Uterus (tissue), 4 donors: ENCODE measurements around the gene SLC38A2. TPM values are rescaled to one million over a fixed set of nuclear protein-coding genes. Genes with fewer than 3 reads are reported as not detected.

Source experiments
- DNase-seq, 2 donors: peaks; one replicate each; pipeline ENCODE4 v3.0.0-alpha.2; 2019 to 2020
- H3K27ac ChIP-seq, 2 donors: fragments of 200-600 bp; sonication (generic); 1 replicate in 1 of 2; 2 replicates in 1 of 2; pipeline ENCODE4 v1.5.1; 2016 to 2018
- H3K27me3 ChIP-seq, 2 donors: fragments of 200-600 bp; sonication (generic); one replicate each; pipeline ENCODE4 v1.5.1; 2018 to 2019; ENCODE audit warnings: control low read depth in 1 of 2
- H3K36me3 ChIP-seq, 2 donors: fragments of 200-600 bp; sonication (generic); one replicate each; pipeline ENCODE4 v1.5.1; 2019; ENCODE audit warnings: control low read depth in 1 of 2
- H3K4me1 ChIP-seq, 2 donors: fragments of 200-600 bp; sonication (generic); one replicate each; pipeline ENCODE4 v1.5.1; 2018 to 2019; ENCODE audit warnings: control low read depth in 1 of 2
- H3K4me3 ChIP-seq, 2 donors: fragments of 200-600 bp; sonication (generic); 1 replicate in 1 of 2; 2 replicates in 1 of 2; pipeline ENCODE4 v1.5.1; 2018 to 2019; ENCODE audit warnings: mild to moderate bottlenecking in 1 of 2
- H3K9me3 ChIP-seq, 2 donors: fragments of 200-600 bp; sonication (generic); one replicate each; pipeline ENCODE4 v1.5.1; 2019; ENCODE audit warnings: control low read depth in 1 of 2
- POLR2A ChIP-seq, 2 donors: fragments of 450-650 bp; IDR thresholded peaks; one replicate each; pipeline ENCODE4 v1.6.1; 2016; ENCODE audit warnings: antibody characterized with exemption in 2 of 2, mild to moderate bottlenecking in 1 of 2, moderate library complexity in 1 of 2
- intact Hi-C: fragments of 100-400 bp; cut with DNase I; formaldehyde crosslinking; loops from one replicate; pipeline ENCODE4 v1.15.1; 2023; ENCODE audit warnings: low total_unique reads
- total RNA-seq, 4 donors: library from RNA; depleted of rRNA in 3 of 4; stranded (reverse); fragments of >200 nt in 3 of 4; gene quantifications; one replicate each; pipeline versions ENCODE4 v1.1.0 to v1.2.4, GENCODE V29; 2014 to 2023
- TF ChIP-seq, protein P1 (sequence below), 4 experiments: fragments of 200-600 bp in 2 of 4; fragments of 450-650 bp in 2 of 4; sonication (generic) in 2 of 4; IDR thresholded peaks; one replicate each; pipeline ENCODE4 v1.5.1; 2016 to 2019; ENCODE audit warnings: antibody characterized with exemption in 4 of 4, mild to moderate bottlenecking in 2 of 4, moderate library complexity in 1 of 4
- donor health status: DM: yes; HTN: yes; CAD: no.

Gene SLC38A2
- total RNA-seq, 4 donors from 2014 or later: 234 to 487 (median 372) TPM

DNA sequence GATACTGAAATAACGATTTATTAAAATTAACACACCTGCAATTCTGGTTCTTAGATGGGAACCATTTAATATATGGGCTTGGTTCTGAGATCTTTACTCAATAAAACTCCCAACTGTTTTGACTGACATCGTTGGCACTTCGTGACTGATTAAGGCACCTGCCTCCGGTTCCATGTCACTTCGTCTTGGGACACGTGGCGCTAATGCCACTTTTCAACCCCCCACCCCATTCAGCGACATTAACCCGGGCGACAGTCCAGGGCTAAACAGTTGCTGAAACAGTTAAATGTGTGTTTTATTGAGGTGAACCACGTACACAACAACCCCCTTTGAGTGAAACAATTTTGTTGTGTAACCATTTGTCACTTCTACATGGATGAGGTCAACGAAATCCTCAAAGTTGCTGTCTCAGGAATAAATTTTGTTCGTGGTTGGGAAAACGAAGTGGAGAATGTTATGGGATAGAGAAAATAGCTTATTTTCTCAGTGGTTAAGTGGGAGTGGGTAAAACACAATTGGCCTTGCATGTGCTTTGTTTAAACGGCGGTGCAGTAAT is 9.9 kb upstream of the SLC38A2 start:
- Histone ChIP-seq H3K36me3 (no peaks in the 10 kb centered on the region), H3K4me3 (peak overlapping the region; percentile 41 to 80), H3K27ac (peak overlapping the region; percentile 100), H3K9me3 (no peaks in the 10 kb centered on the region), H3K4me1 (peaks cover 0 to 20% of the 10 kb centered on the region in 2 donors), H3K27me3 (no peaks in the 10 kb centered on the region)
- intact Hi-C loops: no loop called here
- peak in 1 of 2 donors; percentile 47 for DNase-seq
- TF ChIP-seq POLR2A (IDR thresholded peaks at IDR 0.05): no peak
- TF ChIP-seq, protein P1, sequence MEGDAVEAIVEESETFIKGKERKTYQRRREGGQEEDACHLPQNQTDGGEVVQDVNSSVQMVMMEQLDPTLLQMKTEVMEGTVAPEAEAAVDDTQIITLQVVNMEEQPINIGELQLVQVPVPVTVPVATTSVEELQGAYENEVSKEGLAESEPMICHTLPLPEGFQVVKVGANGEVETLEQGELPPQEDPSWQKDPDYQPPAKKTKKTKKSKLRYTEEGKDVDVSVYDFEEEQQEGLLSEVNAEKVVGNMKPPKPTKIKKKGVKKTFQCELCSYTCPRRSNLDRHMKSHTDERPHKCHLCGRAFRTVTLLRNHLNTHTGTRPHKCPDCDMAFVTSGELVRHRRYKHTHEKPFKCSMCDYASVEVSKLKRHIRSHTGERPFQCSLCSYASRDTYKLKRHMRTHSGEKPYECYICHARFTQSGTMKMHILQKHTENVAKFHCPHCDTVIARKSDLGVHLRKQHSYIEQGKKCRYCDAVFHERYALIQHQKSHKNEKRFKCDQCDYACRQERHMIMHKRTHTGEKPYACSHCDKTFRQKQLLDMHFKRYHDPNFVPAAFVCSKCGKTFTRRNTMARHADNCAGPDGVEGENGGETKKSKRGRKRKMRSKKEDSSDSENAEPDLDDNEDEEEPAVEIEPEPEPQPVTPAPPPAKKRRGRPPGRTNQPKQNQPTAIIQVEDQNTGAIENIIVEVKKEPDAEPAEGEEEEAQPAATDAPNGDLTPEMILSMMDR (IDR thresholded peaks at IDR 0.05): no peak

DNA sequence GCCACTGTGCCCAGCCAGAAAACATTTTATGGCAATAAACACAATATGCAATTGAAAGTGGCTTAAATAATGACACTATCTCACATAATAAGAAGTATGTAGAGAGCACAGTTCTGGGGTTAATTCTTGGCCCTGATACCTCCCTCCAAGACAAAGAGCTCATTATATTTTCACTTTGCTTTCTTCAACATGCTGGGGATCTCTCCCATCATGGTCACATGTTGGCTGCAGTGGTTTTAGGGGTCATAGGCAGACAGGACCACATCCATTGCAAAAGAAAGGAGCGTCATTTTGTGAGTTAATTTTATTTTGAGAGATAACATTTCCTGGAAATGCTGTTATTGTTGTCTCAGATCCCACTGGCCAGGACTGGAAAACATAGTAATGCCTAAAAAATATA is 8.3 kb upstream of the SLC38A2 start:
- H3K27me3 ChIP-seq: no peaks in the 10 kb centered on the region
- H3K27ac ChIP-seq: no peak overlapping the region
- H3K36me3 ChIP-seq: no peaks in the 10 kb centered on the region
- no peaks in the 10 kb centered on the region for H3K9me3 ChIP-seq
- DNase-seq: no peak
- intact Hi-C loops: no loop called here
- peaks cover 0 to 15% of the 10 kb centered on the region in 2 donors for H3K4me1 ChIP-seq
- H3K4me3 ChIP-seq: no peak overlapping the region
- TF ChIP-seq, protein P1 (IDR thresholded peaks at IDR 0.05): no peak
- TF ChIP-seq POLR2A (IDR thresholded peaks at IDR 0.05): no peak

DNA sequence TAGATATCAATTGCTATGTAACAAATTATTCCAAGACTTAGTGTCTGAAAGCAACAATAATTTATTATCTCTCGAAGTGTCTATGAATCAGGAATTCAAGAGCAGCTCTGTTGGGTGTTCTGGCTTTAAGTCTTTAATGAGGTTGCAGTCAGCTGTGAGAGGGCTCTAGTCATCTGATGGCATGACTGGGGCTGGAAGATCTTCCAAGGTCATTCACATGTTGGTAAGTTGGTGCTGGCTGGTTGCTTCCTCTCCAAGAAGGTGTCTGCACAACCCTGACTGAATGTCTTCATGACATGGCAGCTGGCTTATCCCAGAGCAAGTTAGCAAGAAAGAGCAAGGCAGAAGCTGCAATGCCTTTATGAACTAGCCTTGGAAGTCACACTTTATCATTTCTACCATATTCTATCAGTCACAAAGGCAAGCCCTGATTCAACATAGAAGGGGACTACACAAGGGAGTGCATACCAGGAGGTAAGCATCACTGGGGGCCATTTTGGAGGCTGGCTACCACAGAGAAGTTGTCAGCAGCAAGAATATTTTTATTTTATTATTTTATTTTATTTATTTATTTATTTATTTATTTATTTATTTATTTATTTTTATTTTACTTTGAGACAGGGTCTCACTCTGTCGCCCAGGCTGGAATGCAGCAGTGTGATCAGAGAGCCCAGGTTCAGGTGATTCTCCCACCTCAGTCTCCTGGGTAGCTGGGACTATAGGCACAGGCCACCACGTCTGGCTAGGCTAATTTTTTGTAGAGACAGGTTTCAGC is 7.6 kb upstream of the SLC38A2 start:
- Histone ChIP-seq H3K4me3 (no peak overlapping the region), H3K36me3 (no peaks in the 10 kb centered on the region), H3K27me3 (no peaks in the 10 kb centered on the region), H3K9me3 (no peaks in the 10 kb centered on the region), H3K27ac (no peak overlapping the region), H3K4me1 (peaks cover 0 to 10% of the 10 kb centered on the region in 2 donors)
- intact Hi-C loops: no loop called here
- DNase-seq: no peak
- TF ChIP-seq, protein P1 (IDR thresholded peaks at IDR 0.05): no peak
- TF ChIP-seq POLR2A (IDR thresholded peaks at IDR 0.05): no peak

DNA sequence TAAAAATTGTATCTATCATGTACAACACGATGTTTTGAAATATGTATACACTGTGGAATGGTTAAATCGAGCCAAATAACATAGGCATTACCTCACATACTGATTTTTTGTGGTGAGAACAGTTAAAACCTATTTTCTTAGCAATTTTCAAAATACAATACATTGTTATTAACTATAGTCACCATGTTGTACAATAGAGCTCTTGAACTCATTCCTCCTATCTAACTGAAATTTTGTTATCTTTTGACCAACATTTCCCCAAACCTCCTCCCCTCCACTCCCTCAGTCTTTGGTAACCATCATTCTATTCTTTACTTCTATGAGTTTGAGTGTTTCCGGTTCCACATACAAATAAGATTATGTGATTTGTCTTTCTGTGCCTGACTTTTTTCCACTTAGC is 6.8 kb upstream of the SLC38A2 start:
- no peak for DNase-seq
- no peaks in the 10 kb centered on the region for H3K9me3 ChIP-seq
- peaks cover 0 to 1% of the 10 kb centered on the region in 2 donors for H3K4me1 ChIP-seq
- H3K4me3 ChIP-seq: no peak overlapping the region
- H3K27ac ChIP-seq: no peak overlapping the region
- no peak for TF ChIP-seq POLR2A (IDR thresholded peaks at IDR 0.05)
- TF ChIP-seq, protein P1 (IDR thresholded peaks at IDR 0.05): no peak
- intact Hi-C loops: loop anchor here (10.0 kb wide), 1 partner anchor 285 kb away; no protein-coding TSS in a partner anchor
- no peaks in the 10 kb centered on the region for H3K27me3 ChIP-seq
- no peaks in the 10 kb centered on the region for H3K36me3 ChIP-seq

DNA sequence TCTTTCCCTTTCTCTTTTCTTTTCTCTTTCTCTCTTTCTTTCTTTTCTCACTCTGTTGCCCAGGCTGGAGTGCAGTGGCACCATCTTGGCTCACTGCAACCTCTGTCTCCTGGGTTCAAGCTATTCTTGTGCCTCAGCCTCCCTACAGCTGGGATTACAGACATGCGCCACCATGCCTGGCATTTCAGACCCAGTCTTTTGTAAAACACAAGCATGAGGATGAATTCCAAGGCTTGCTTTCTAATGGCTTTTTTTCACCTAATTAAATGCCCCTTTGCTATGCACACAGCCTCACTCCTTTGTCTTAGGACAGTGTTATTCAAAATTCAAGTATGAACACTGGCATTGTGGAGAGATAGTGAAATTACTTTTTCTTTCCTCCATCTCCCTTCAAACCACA is 6.0 kb upstream of the SLC38A2 start:
- peaks cover 0 to 3% of the 10 kb centered on the region in 2 donors for H3K4me1 ChIP-seq
- no peak for DNase-seq
- H3K27me3 ChIP-seq: no peaks in the 10 kb centered on the region
- no peak overlapping the region for H3K27ac ChIP-seq
- no peaks in the 10 kb centered on the region for H3K36me3 ChIP-seq
- TF ChIP-seq POLR2A (IDR thresholded peaks at IDR 0.05): no peak
- TF ChIP-seq, protein P1 (IDR thresholded peaks at IDR 0.05): no peak
- no peak overlapping the region for H3K4me3 ChIP-seq
- no peaks in the 10 kb centered on the region for H3K9me3 ChIP-seq
- intact Hi-C loops: loop anchor here (10.0 kb wide), 1 partner anchor 286 kb away; no protein-coding TSS in a partner anchor
